ENCODE measurements around the gene SLC25A48. TPM values are rescaled to one million over a fixed set of nuclear protein-coding genes. Genes with fewer than 3 reads are reported as not detected.
"Not testable (repeated sequence)": the region's sequence is repeated elsewhere in the genome, so short reads cannot be mapped to it uniquely, and the experiment has no call there.

Gene SLC25A48
- total RNA-seq, 1 experiment from 2014 or later, result not detected

- DNase-seq (ENCODE audit: low spot score), result no peak
- in situ Hi-C loops (cut with HindIII; ENCODE audit: low sequenced_read_pairs), result no loop called here
These were observed 16.2 kb downstream of the SLC25A48 start for GRCh38 chr5:135850671-135851070.

- in situ Hi-C loops (cut with HindIII; ENCODE audit: low sequenced_read_pairs), result no loop called here
These were observed 16.9 kb downstream of the SLC25A48 start for GRCh38 chr5:135851186-135851914.

GRCh38 chr5:135851915-135852845 lies 17.7 kb downstream of the SLC25A48 start:
- no peak for DNase-seq (ENCODE audit: low spot score)
- in situ Hi-C loops (cut with HindIII; ENCODE audit: low sequenced_read_pairs), result no loop called here

More at GRCh38 chr5:135851186-135851914, 16.9 kb downstream of the SLC25A48 start:
- DNase-seq (ENCODE audit: low spot score), result no peak

- no peak for DNase-seq (ENCODE audit: low spot score)
- in situ Hi-C loops (cut with HindIII; ENCODE audit: low sequenced_read_pairs), result no loop called here
These were observed 23.3 kb downstream of the SLC25A48 start for GRCh38 chr5:135857630-135858311.

GRCh38 chr5:135859186-135859585 lies 24.7 kb downstream of the SLC25A48 start:
- in situ Hi-C loops (cut with HindIII; ENCODE audit: low sequenced_read_pairs), result not testable (repeated sequence)

GRCh38 chr5:135859641-135860040 lies 25.2 kb downstream of the SLC25A48 start:
- in situ Hi-C loops (cut with HindIII; ENCODE audit: low sequenced_read_pairs), result no loop called here
- no peak for DNase-seq (ENCODE audit: low spot score)

More at GRCh38 chr5:135859186-135859585, 24.7 kb downstream of the SLC25A48 start:
- DNase-seq (ENCODE audit: low spot score), result not testable (repeated sequence)

- in situ Hi-C loops (cut with HindIII; ENCODE audit: low sequenced_read_pairs), result no loop called here
- DNase-seq (ENCODE audit: low spot score), result no peak
These were observed 27.2 kb downstream of the SLC25A48 start for GRCh38 chr5:135861641-135862040.

- no peak for DNase-seq (ENCODE audit: low spot score)
- in situ Hi-C loops (cut with HindIII; ENCODE audit: low sequenced_read_pairs), result no loop called here
These were observed 27.6 kb downstream of the SLC25A48 start for GRCh38 chr5:135862086-135862485.

- in situ Hi-C loops (cut with HindIII; ENCODE audit: low sequenced_read_pairs), result no loop called here
- no peak for DNase-seq (ENCODE audit: low spot score)
These were observed 28.3 kb downstream of the SLC25A48 start for GRCh38 chr5:135862744-135863143.

- no peak for DNase-seq (ENCODE audit: low spot score)
- in situ Hi-C loops (cut with HindIII; ENCODE audit: low sequenced_read_pairs), result no loop called here
These were observed 30.3 kb downstream of the SLC25A48 start for GRCh38 chr5:135864503-135865435.

- in situ Hi-C loops (cut with HindIII; ENCODE audit: low sequenced_read_pairs), result no loop called here
- no peak for DNase-seq (ENCODE audit: low spot score)
These were observed 31.6 kb downstream of the SLC25A48 start for GRCh38 chr5:135866016-135866415.

GRCh38 chr5:135867599-135867998 lies 33.1 kb downstream of the SLC25A48 start:
- no peak for DNase-seq (ENCODE audit: low spot score)
- in situ Hi-C loops (cut with HindIII; ENCODE audit: low sequenced_read_pairs), result no loop called here

- no peak for DNase-seq (ENCODE audit: low spot score)
- in situ Hi-C loops (cut with HindIII; ENCODE audit: low sequenced_read_pairs), result no loop called here
These were observed 34.2 kb downstream of the SLC25A48 start for GRCh38 chr5:135868681-135869080.

- in situ Hi-C loops (cut with HindIII; ENCODE audit: low sequenced_read_pairs), result no loop called here
- DNase-seq (ENCODE audit: low spot score), result no peak
These were observed 34.8 kb downstream of the SLC25A48 start for GRCh38 chr5:135869276-135869675.

- DNase-seq (ENCODE audit: low spot score), result no peak
- in situ Hi-C loops (cut with HindIII; ENCODE audit: low sequenced_read_pairs), result no loop called here
These were observed 35.5 kb downstream of the SLC25A48 start for GRCh38 chr5:135869935-135870334.

GRCh38 chr5:135871268-135871915 lies 36.9 kb downstream of the SLC25A48 start:
- no peak for DNase-seq (ENCODE audit: low spot score)
- in situ Hi-C loops (cut with HindIII; ENCODE audit: low sequenced_read_pairs), result no loop called here

GRCh38 chr5:135873831-135874230 lies 39.4 kb downstream of the SLC25A48 start:
- in situ Hi-C loops (cut with HindIII; ENCODE audit: low sequenced_read_pairs), result no loop called here

GRCh38 chr5:135874461-135874860 lies 40.0 kb downstream of the SLC25A48 start:
- DNase-seq (ENCODE audit: low spot score), result no peak
- in situ Hi-C loops (cut with HindIII; ENCODE audit: low sequenced_read_pairs), result no loop called here

More at GRCh38 chr5:135873831-135874230, 39.4 kb downstream of the SLC25A48 start:
- DNase-seq (ENCODE audit: low spot score), result no peak

Measured in G401 (cell line).